ENCODE data around the gene TEAD1. TPM values are rescaled to one million over a fixed set of nuclear protein-coding genes. Genes with fewer than 3 reads are reported as not detected.

The TEAD1 gene
- total and polyA plus RNA-seq, 2 experiments from 2014 or later = 24.5 to 103 TPM

DNA sequence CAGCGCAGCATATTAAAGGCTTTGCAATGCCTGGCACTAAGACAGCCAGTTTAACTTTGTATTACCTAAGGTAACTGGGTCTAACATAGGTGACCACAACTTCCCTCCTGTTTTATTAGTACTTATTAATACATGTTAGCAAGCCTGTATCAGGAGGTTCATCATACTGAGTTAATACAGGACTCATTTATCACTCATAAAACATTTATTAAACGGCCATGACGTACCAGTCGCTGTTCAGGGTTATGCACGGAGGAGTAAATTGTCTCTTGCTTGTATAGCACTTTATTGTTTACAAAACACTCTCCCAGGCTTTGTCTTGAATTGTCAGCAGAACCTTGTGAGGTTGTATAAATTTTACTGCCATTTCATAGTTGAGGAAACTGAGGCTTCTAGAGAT, 55.7 kb downstream of the TEAD1 start:
- no peak for DNase-seq (ENCODE audit: low spot score)
- Histone ChIP-seq H3K4me2 (no peak overlapping the region), H3K79me2 (replicated peaks; ENCODE audit: insufficient read depth) (peaks cover 100% of the 10 kb centered on the region), H3K4me3 (no peak overlapping the region), H3K27me3 (ENCODE audit: insufficient read depth) (no peaks in the 10 kb centered on the region), H3K36me3 (ENCODE audit: insufficient read depth) (no peaks in the 10 kb centered on the region), H4K20me1 (replicated peaks; ENCODE audit: insufficient read depth) (peaks cover 68% of the 10 kb centered on the region), H3F3A (replicated peaks; ENCODE audit: low read depth) (no peaks in the 10 kb centered on the region), H3K27ac (ENCODE audit: low read depth) (no peak overlapping the region), H2AFZ (no peak overlapping the region), H3K9me2 (ENCODE audit: insufficient read depth) (no peaks in the 10 kb centered on the region), H3K4me1 (ENCODE audit: insufficient read depth) (peaks cover 65% of the 10 kb centered on the region)
- ATAC-seq = no peak
- Mint-ChIP-seq H3K4me1 (peaks cover 64% of the 10 kb centered on the region), H3K27ac (no peak overlapping the region), H3K4me3 (no peak overlapping the region), H3K27me3 (ENCODE audit: insufficient read depth, low read depth, poor library complexity) (no peaks in the 10 kb centered on the region), H3K36me3 (ENCODE audit: low read depth) (peaks cover 3% of the 10 kb centered on the region; the same call in 1 of the 3 replicates), H3K9me3 (no peaks in the 10 kb centered on the region)
- no peak for TF ChIP-seq ZNF331 (CRISPR knock-in tag; IDR thresholded peaks at IDR 0.05; ENCODE audit: low read depth)
- TF ChIP-seq, protein P1, sequence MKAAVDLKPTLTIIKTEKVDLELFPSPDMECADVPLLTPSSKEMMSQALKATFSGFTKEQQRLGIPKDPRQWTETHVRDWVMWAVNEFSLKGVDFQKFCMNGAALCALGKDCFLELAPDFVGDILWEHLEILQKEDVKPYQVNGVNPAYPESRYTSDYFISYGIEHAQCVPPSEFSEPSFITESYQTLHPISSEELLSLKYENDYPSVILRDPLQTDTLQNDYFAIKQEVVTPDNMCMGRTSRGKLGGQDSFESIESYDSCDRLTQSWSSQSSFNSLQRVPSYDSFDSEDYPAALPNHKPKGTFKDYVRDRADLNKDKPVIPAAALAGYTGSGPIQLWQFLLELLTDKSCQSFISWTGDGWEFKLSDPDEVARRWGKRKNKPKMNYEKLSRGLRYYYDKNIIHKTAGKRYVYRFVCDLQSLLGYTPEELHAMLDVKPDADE (IDR thresholded peaks at IDR 0.05) = no peak
- no peak for TF ChIP-seq CREB1 (CRISPR knock-in tag; IDR thresholded peaks at IDR 0.05; ENCODE audit: low read depth)
- TF ChIP-seq, protein P2, sequence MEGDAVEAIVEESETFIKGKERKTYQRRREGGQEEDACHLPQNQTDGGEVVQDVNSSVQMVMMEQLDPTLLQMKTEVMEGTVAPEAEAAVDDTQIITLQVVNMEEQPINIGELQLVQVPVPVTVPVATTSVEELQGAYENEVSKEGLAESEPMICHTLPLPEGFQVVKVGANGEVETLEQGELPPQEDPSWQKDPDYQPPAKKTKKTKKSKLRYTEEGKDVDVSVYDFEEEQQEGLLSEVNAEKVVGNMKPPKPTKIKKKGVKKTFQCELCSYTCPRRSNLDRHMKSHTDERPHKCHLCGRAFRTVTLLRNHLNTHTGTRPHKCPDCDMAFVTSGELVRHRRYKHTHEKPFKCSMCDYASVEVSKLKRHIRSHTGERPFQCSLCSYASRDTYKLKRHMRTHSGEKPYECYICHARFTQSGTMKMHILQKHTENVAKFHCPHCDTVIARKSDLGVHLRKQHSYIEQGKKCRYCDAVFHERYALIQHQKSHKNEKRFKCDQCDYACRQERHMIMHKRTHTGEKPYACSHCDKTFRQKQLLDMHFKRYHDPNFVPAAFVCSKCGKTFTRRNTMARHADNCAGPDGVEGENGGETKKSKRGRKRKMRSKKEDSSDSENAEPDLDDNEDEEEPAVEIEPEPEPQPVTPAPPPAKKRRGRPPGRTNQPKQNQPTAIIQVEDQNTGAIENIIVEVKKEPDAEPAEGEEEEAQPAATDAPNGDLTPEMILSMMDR (conservative IDR thresholded peaks at IDR 0.05; ENCODE audit: low read depth in 2 of 2) = no peak
- TF ChIP-seq, protein P3, sequence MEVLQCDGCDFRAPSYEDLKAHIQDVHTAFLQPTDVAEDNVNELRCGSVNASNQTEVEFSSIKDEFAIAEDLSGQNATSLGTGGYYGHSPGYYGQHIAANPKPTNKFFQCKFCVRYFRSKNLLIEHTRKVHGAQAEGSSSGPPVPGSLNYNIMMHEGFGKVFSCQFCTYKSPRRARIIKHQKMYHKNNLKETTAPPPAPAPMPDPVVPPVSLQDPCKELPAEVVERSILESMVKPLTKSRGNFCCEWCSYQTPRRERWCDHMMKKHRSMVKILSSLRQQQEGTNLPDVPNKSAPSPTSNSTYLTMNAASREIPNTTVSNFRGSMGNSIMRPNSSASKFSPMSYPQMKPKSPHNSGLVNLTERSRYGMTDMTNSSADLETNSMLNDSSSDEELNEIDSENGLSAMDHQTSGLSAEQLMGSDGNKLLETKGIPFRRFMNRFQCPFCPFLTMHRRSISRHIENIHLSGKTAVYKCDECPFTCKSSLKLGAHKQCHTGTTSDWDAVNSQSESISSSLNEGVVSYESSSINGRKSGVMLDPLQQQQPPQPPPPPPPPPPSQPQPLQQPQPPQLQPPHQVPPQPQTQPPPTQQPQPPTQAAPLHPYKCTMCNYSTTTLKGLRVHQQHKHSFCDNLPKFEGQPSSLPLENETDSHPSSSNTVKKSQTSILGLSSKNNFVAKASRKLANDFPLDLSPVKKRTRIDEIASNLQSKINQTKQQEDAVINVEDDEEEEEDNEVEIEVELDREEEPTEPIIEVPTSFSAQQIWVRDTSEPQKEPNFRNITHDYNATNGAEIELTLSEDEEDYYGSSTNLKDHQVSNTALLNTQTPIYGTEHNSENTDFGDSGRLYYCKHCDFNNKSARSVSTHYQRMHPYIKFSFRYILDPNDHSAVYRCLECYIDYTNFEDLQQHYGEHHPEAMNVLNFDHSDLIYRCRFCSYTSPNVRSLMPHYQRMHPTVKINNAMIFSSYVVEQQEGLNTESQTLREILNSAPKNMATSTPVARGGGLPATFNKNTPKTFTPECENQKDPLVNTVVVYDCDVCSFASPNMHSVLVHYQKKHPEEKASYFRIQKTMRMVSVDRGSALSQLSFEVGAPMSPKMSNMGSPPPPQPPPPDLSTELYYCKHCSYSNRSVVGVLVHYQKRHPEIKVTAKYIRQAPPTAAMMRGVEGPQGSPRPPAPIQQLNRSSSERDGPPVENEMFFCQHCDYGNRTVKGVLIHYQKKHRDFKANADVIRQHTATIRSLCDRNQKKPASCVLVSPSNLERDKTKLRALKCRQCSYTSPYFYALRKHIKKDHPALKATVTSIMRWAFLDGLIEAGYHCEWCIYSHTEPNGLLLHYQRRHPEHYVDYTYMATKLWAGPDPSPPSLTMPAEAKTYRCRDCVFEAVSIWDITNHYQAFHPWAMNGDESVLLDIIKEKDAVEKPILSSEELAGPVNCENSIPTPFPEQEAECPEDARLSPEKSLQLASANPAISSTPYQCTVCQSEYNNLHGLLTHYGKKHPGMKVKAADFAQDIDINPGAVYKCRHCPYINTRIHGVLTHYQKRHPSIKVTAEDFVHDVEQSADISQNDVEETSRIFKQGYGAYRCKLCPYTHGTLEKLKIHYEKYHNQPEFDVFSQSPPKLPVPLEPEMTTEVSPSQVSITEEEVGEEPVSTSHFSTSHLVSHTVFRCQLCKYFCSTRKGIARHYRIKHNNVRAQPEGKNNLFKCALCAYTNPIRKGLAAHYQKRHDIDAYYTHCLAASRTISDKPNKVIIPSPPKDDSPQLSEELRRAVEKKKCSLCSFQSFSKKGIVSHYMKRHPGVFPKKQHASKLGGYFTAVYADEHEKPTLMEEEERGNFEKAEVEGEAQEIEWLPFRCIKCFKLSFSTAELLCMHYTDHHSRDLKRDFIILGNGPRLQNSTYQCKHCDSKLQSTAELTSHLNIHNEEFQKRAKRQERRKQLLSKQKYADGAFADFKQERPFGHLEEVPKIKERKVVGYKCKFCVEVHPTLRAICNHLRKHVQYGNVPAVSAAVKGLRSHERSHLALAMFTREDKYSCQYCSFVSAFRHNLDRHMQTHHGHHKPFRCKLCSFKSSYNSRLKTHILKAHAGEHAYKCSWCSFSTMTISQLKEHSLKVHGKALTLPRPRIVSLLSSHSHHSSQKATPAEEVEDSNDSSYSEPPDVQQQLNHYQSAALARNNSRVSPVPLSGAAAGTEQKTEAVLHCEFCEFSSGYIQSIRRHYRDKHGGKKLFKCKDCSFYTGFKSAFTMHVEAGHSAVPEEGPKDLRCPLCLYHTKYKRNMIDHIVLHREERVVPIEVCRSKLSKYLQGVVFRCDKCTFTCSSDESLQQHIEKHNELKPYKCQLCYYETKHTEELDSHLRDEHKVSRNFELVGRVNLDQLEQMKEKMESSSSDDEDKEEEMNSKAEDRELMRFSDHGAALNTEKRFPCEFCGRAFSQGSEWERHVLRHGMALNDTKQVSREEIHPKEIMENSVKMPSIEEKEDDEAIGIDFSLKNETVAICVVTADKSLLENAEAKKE (CRISPR knock-in tag; IDR thresholded peaks at IDR 0.05) = no peak
- TF ChIP-seq, protein P4, sequence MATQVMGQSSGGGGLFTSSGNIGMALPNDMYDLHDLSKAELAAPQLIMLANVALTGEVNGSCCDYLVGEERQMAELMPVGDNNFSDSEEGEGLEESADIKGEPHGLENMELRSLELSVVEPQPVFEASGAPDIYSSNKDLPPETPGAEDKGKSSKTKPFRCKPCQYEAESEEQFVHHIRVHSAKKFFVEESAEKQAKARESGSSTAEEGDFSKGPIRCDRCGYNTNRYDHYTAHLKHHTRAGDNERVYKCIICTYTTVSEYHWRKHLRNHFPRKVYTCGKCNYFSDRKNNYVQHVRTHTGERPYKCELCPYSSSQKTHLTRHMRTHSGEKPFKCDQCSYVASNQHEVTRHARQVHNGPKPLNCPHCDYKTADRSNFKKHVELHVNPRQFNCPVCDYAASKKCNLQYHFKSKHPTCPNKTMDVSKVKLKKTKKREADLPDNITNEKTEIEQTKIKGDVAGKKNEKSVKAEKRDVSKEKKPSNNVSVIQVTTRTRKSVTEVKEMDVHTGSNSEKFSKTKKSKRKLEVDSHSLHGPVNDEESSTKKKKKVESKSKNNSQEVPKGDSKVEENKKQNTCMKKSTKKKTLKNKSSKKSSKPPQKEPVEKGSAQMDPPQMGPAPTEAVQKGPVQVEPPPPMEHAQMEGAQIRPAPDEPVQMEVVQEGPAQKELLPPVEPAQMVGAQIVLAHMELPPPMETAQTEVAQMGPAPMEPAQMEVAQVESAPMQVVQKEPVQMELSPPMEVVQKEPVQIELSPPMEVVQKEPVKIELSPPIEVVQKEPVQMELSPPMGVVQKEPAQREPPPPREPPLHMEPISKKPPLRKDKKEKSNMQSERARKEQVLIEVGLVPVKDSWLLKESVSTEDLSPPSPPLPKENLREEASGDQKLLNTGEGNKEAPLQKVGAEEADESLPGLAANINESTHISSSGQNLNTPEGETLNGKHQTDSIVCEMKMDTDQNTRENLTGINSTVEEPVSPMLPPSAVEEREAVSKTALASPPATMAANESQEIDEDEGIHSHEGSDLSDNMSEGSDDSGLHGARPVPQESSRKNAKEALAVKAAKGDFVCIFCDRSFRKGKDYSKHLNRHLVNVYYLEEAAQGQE (IDR thresholded peaks at IDR 0.05; ENCODE audit: unreplicated experiment) = no peak
- no peak for TF ChIP-seq EZH2phosphoT487 (IDR thresholded peaks at IDR 0.05; ENCODE audit: unreplicated experiment)
- no peak for TF ChIP-seq STAT1 (IDR thresholded peaks at IDR 0.05; ENCODE audit: unreplicated experiment)
- no peak for TF ChIP-seq EZH2 (IDR thresholded peaks at IDR 0.05; ENCODE audit: low read depth, unreplicated experiment)
- no peak for TF ChIP-seq POLR2AphosphoS5 (IDR thresholded peaks at IDR 0.05; ENCODE audit: low read depth)
